ENCODE results near the gene NXPE4. TPM values are rescaled to one million over a fixed set of nuclear protein-coding genes. Genes with fewer than 3 reads are reported as not detected.

NXPE4 gene
- total and polyA plus RNA-seq, 2 of the 8 experiments (the other 6 are each of a cell fraction or from before 2014, with no cell fraction given), result not detected

DNA sequence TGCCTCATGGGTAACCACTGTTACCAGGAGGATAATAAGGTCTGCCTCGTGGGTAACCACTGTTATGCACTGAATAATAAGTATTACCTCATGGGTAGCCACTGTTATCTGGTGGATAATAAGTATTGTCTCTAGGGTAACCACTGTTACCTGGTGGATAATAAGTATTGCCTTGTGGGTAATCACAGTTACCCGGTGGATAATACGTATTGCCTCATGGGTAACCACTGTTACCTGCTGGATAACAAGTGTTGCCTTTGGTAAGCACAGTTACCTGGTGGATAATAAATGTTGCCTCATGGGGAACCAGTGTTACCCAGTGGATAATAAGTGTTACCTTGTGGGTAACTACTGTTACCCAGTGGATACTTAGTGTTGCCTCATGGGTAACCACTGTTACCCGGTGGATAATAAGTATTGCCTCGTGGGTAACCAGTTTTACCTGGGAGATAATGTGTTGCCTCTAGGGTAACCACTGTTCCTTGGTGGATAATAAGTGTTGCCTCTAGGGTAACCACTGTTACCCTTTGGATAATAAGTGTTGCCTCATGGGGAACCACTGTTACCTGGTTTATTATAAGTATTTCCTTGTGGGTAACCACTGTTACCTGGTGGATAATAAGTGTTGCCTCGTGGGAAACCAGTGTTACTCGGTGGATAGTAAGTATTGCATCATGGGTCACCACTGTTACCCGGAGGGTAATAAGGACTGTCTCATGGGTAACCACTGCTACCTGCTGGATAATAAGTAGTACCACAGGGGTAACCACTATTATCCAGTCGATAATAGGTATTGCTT lies 10.6 kb upstream of the NXPE4 start (continued):
- TF ChIP-seq SP4 (IDR thresholded peaks at IDR 0.05; ENCODE audit: low read length), result no peak

Measured in H1 (cell line).